Measurements from ENCODE around the gene HDAC3.
A peak's percentile ranks its signal among the peaks of the same experiment; 100 is the strongest.

Gene HDAC3

GRCh38 chr5:141672841-141673813 is 36.5 kb upstream of the HDAC3 start (continued):
- TF ChIP-seq ZSCAN5A (tag by site-specific recombination; IDR thresholded peaks at IDR 0.05) (no peak), GLI4 (tag by site-specific recombination; IDR thresholded peaks at IDR 0.05) (no peak), ZNF629 (tag by site-specific recombination; IDR thresholded peaks at IDR 0.05) (0 out of 2 replicates have a peak, but pooled peaks have one; percentile 33), ZNF664 (tag by site-specific recombination; IDR thresholded peaks at IDR 0.05) (no peak)
- TF ChIP-seq, protein P1, sequence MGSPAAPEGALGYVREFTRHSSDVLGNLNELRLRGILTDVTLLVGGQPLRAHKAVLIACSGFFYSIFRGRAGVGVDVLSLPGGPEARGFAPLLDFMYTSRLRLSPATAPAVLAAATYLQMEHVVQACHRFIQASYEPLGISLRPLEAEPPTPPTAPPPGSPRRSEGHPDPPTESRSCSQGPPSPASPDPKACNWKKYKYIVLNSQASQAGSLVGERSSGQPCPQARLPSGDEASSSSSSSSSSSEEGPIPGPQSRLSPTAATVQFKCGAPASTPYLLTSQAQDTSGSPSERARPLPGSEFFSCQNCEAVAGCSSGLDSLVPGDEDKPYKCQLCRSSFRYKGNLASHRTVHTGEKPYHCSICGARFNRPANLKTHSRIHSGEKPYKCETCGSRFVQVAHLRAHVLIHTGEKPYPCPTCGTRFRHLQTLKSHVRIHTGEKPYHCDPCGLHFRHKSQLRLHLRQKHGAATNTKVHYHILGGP (tag by site-specific recombination; IDR thresholded peaks at IDR 0.05), result no peak

DNA sequence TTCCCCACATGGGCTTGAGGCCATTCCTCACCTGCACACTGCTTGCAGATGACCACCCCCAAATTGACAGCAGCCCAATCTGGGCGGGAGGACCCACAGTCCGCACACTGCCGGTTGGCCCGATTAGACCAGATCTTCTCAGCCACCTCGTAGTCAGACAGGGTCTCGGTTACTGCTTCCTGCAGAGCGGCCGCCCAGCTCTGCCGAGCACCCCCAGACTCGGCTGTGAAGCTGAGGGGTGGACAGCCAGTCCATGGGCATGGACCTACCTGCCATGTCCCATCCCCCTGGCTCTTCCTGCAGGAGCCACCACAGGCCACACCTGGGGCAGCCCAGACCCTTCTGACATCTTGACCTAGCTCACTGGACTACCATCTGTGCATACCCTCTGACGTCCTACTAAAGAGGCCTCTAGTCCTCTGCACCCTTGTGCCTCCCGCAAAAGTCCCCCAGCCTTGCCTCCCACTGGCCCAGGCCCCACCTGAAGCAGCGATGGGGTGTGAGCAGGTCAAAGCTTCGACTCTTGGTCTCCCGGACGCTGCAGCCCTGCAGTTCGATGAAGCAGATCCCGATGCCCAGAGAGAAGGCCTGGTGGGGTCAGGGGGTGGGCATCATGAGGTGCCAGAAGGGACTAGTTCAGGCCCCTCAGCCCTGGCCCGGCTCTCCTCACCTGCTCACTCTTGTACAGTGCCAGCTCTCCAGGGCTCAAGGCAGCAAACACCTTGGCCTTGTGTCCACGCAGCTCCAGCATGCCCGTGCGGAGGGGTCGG is 35.6 kb upstream of the HDAC3 start:
- Histone ChIP-seq H3K36me3 (ENCODE audit: control insufficient read depth in 2 of 2, insufficient read depth in 1 of 2, low read length in 2 of 2) (peaks cover 0 to 9% of the 10 kb centered on the region in 2 experiments; a peak in 1 of 3 replicates), H3K27ac (ENCODE audit: extremely low read depth, low read depth, low read length) (no peak overlapping the region), H3K4me3 (ENCODE audit: low read depth, low read length) (no peak overlapping the region), H3K9me3 (ENCODE audit: control insufficient read depth, insufficient read depth, low read depth, low read length) (no peaks in the 10 kb centered on the region), H3K4me1 (ENCODE audit: control insufficient read depth, insufficient read depth, low read length) (no peaks in the 10 kb centered on the region)
- POLR2A ChIA-PET, result interaction anchor here (1.5 kb wide), 1 partner anchor 14 kb away, joined by 4 read pairs; no protein-coding TSS in a partner anchor
- CTCF ChIA-PET, result interaction anchor here (0.5 to 1.2 kb wide), 6 partner anchors 7 to 517 kb away, joined by 3 to 5 read pairs (median 4); no protein-coding TSS in a partner anchor
- TF ChIP-seq ZNF544 (tag by site-specific recombination; IDR thresholded peaks at IDR 0.05) (no peak), ZBTB21 (tag by site-specific recombination; IDR thresholded peaks at IDR 0.05) (no peak), ZNF549 (tag by site-specific recombination; IDR thresholded peaks at IDR 0.05) (no peak), IKZF3 (tag by site-specific recombination; IDR thresholded peaks at IDR 0.05) (no peak), ZNF510 (tag by site-specific recombination; IDR thresholded peaks at IDR 0.05; ENCODE audit: insufficient replicate concordance) (no peak), KLF8 (tag by site-specific recombination; IDR thresholded peaks at IDR 0.05) (no peak), ZNF837 (tag by site-specific recombination; IDR thresholded peaks at IDR 0.05) (no peak), ZNF211 (tag by site-specific recombination; IDR thresholded peaks at IDR 0.05; ENCODE audit: low read depth) (no peak), ZNF610 (tag by site-specific recombination; IDR thresholded peaks at IDR 0.05; ENCODE audit: borderline replicate concordance) (no peak), ZNF473 (tag by site-specific recombination; IDR thresholded peaks at IDR 0.05) (no peak), ZNF146 (tag by site-specific recombination; IDR thresholded peaks at IDR 0.05) (no peak), ZNF664 (tag by site-specific recombination; IDR thresholded peaks at IDR 0.05) (no peak), ZNF10 (tag by site-specific recombination; IDR thresholded peaks at IDR 0.05) (no peak), ZNF292 (tag by site-specific recombination; IDR thresholded peaks at IDR 0.05; ENCODE audit: borderline replicate concordance, low read depth) (no peak)

GRCh38 chr5:141669520-141669919 is 32.9 kb upstream of the HDAC3 start:
- Histone ChIP-seq H3K9me3 (ENCODE audit: control insufficient read depth, insufficient read depth, low read depth, low read length) (no peaks in the 10 kb centered on the region), H3K27ac (ENCODE audit: extremely low read depth, low read depth, low read length) (no peak overlapping the region)
- TF ChIP-seq ZNF76 (tag by site-specific recombination; IDR thresholded peaks at IDR 0.05; ENCODE audit: borderline replicate concordance, low read depth), result no peak
- TF ChIP-seq ZBTB49 (tag by site-specific recombination; IDR thresholded peaks at IDR 0.05; ENCODE audit: low read depth), result no peak
- no peak for TF ChIP-seq MYNN (tag by site-specific recombination; IDR thresholded peaks at IDR 0.05; ENCODE audit: borderline replicate concordance)
- TF ChIP-seq HOXD13 (CRISPR knock-in tag; IDR thresholded peaks at IDR 0.05; ENCODE audit: borderline replicate concordance), result no peak
- TF ChIP-seq ZNF596 (tag by site-specific recombination; IDR thresholded peaks at IDR 0.05), result no peak
- no peak for TF ChIP-seq OVOL3 (tag by site-specific recombination; IDR thresholded peaks at IDR 0.05)
- no peak for TF ChIP-seq ZIC2 (tag by site-specific recombination; IDR thresholded peaks at IDR 0.05)
- no peak for TF ChIP-seq WT1 (tag by site-specific recombination; IDR thresholded peaks at IDR 0.05)

More at GRCh38 chr5:141669520-141669919, 32.9 kb upstream of the HDAC3 start:
- Histone ChIP-seq H3K36me3 (ENCODE audit: control insufficient read depth in 2 of 2, insufficient read depth in 1 of 2, low read length in 2 of 2) (peaks cover 0 to 9% of the 10 kb centered on the region in 2 experiments; a peak in 1 of 3 replicates), H3K4me1 (ENCODE audit: control insufficient read depth, insufficient read depth, low read length) (no peaks in the 10 kb centered on the region), H3K4me3 (ENCODE audit: low read depth, low read length) (no peak overlapping the region)
- ChIA-PET POLR2A (interaction anchor here (1.5 kb wide), 1 partner anchor 33 kb away, joined by 5 read pairs; the partner anchor contains the start of genes HDAC3 and RELL2), CTCF (interaction anchor here (0.6 to 2.4 kb wide), 10 partner anchors 10 to 405 kb away, joined by 3 to 12 read pairs (median 4); partner anchors contain the start of gene ARAP3)

All from HEK293 (cell line).